Stimulated activated CD4-positive, alpha-beta T cell treated with anti-CD3 and anti-CD28 coated beads, Interleukin-1b, Interleukin-23, amount 100 ng/mL, for 4 hours (primary cell): ENCODE data around the gene BLOC1S1.

Source experiments
- DNase-seq, 2 donors: peaks; one replicate each; pipeline ENCODE4 v3.0.0-alpha.2; 2020; ENCODE audit warnings: low read depth in 2 of 2

The BLOC1S1 gene

GRCh38 chr12:55694651-55695050 lies 21.2 kb upstream of the BLOC1S1 start:
- DNase-seq = no peak

- DNase-seq = no peak
These were observed 20.5 kb upstream of the BLOC1S1 start for GRCh38 chr12:55695349-55695748.

DNA sequence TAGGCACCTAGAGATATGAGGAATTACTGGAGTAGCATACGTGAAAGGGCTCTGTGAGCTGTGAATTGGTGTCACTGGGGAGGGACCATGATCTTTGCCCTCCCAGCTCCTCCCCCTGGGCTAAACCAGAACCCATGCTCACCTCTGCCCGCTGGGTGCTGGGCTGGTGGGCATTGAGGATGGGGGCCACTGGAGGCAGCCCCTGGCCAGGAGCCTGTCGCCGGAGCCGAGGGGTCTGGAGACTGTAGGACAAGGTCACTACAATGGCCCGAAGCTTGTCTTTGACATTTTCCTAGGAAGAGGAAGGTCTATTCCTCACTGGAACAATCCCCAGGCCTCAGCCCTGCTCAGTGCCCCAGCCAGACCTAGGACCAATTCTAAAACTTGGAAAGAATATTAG lies 19.7 kb upstream of the BLOC1S1 start:
- DNase-seq = no peak

DNA sequence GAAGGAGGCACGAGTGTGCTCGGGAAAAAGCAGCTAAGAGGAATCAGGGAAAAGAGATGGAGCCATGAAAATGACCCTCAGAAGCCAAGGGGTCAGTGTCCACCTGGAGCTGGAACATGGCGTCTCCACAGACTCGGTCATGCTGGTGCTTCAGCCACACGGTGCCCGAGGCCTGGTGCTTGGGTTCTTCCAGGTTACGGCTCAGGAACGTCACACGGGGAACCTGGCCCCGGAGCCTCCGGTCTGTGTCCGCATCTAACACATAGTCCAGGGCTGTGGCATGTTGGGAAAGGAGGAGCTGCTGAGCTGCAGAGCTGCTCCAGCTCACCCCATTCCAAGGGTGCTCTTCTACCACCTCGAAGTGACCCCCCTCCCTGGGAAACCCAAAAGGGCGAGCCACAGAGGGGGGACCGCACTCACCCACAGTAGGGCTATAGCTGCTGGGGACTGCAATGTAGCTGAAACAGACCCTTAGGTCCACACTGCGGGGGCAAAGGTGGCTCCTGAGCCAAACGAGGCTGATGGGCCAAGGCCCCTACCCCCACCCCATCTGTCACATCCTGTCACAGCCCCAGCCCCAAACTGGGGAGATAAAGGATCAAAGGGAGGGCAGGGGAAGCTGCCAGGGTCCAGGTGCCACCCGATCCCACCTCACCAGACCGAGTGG lies 18.9 kb upstream of the BLOC1S1 start:
- DNase-seq = no peak

DNA sequence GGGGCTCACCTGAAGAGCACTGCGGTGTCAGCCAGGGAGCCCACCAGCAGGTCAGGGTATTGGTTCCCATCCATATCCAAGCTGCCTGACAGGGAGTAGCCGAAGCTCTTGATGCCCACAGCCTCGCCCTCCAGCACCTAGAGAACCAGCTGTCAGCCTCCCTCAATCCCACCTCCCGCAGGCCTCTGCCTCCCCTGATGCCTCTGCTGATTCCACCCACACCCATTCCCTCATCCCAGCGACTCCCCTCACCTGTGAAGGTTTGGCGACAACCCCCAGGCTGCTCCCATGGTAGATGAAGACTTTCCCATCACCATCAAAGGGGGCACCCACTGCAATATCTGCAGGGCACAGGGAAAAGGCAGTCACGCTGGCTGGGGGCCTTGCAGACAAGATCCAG lies 18.2 kb upstream of the BLOC1S1 start:
- no peak for DNase-seq

DNA sequence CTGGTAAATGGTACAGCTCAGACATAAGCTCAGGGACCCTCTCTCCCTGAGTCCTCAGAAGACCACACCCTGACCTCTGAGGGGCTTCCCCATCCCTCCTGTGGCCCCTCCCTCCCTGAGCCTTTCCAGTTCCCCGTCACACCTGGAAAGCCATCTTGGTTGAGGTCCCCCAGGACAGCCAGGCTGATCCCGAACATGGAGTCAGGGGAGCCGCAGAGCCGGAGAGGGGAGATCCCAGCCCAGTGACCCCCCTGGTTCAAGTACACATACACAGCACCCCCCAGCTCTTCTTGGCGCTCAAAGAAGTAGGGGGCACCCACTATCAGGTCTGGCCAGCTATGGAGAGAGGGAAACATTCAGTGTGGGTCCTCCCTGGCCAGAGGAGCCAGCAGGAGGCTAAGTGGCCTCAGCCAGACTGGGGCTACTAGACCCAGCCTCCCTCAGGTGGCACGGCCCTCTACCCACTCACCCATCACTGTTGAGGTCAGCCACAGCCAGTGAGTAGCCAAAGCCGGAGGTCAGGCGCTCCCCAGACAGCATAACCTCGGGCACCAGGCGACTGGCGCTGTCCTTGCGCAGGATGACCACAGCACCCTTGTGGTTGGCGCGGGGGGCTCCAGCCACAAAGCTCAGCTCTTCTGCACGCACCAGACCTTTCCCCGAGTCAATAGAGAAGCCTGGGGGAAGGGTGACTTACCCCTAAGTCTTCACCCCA lies 17.4 kb upstream of the BLOC1S1 start:
- no peak for DNase-seq

DNA sequence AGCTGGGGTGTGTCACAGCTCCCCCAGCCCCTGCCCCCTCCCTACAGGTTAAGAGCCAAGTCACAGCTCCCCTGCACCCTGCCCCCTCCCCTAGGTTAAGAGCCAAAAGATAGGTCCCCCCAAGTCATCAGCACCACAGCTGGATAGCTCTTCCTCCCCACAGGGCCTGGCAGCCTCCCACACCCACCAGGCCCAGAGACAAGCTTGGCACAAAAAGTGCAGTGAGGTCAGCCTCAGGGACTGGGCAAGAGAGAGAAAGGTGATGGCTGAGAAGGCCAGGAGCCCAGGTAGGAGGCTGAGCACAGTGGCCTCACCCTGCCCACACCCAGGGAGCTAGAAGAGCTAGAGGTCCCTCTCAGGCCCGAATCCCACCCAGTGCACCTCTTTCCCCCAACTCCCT lies 16.9 kb upstream of the BLOC1S1 start:
- no peak for DNase-seq

- DNase-seq = no peak
These were observed 16.3 kb upstream of the BLOC1S1 start for GRCh38 chr12:55699471-55700055.

GRCh38 chr12:55700255-55701018 lies 15.4 kb upstream of the BLOC1S1 start:
- no peak for DNase-seq

DNA sequence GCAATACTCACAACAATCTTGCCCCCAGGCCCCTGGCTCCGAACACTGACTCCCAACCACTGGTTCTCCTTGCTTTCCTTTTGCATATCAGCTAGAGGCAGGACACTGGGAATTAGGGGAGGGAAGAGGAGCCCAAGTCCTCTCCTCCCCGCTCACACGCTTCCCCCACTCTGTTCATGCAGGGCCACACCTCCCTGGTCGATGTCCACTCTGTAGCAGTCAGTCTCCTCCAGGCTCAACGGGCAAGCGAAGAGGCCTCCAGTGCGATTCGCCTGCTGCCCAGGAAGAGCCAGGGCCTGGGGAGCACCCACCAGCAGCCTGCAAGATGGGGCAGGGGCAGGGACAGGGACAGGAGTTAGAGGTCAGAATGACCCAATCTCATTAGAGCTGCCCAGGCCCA lies 13.0 kb upstream of the BLOC1S1 start:
- no peak for DNase-seq

DNA sequence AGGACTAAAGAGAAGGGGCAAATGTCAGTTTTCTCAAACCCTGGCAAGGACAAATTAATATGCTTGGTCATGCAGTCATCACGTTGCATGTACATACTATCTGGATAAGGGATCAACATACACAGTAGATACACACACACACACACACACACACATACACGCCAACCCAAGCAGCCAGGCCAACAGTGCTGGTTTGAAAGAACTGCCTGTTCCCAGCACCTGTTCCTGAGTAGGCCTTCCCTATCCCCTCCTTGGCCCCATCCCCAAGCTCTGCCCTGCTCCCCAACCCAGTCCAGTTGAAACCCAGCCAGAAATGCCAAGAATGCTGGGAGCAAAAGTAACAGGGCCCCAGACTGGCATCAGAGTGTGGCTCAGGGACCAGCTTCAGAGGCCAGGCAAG lies 12.6 kb upstream of the BLOC1S1 start:
- no peak for DNase-seq

DNA sequence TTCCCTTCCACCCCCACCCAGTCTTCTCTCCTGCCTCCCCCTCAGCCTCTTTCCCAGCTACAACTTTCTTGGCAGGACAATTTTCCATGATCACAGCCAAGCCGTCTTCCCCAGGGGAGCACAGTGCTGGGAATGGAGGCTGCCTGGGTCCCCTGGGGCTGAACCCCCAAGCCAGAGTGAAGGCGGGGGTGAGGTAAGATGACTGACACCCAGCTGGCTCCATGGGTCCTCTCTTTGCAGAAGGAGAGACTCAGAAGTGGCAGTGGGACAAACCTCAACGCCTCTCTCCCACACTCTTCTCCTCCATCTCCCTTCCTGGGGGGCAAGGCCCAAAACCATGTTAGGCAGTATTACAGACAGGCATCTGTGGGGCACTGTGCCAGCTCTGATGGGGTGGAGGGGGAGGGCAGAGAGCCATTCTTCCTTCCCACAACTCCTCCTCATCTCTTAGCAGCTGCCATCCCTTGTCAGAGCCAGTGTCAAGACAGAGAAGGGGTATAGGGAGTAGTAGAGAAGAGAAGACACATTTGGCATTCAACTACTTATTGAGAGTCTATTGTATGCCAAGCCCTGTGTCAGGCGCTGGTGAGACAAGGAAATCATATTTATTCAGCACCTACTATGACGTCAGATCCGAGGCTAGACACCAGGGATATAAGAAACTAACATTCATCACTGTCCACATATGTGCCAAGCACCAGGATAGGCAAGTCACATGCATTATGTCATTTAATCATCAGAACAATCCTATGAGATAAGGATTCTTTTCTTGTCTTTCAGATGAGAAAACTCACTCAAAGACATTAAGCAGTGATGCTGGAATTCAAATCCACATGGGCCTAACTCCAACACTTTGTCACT lies 11.7 kb upstream of the BLOC1S1 start:
- DNase-seq = no peak

DNA sequence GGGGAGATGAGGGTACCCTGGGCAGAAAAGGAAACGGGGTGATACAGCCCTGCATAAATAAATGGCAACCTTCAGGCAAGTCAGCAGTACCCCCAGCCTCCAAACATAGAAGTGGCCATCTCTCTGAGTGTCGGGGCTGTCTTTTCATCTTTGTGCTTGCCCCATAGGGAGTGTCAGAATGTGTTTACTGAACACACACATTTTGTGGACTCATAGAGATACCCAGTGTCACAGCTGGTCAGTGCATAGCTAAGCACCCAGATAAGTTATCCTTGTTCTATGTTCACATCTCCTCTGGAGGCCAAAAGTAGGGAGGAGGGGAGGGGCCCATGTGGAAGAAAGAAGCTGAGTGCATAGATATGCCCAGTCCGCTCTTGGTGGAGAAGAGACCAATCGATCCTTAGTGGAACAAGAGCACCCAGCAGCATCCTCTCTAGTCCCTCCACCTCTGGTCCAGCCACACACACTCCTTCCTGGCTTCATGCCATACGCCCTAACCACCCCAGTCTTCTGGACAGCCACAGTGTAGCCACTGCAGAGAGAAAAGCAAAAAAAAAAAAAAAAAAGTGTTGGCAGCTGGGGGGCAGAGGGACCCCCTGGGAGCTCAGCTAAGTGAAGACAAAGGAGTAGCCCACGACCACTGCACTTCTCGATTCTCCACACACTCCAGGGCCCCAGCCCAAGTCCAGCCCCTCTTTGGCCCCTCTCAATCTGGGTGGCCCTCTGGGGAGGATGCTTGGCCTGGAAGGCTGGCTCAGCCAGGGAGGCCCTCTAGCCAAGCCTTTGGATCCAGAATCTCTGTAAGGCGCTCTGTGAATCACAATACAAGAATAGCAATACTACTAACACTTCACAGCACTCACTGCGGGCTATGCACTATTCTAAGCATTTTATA lies 10.8 kb upstream of the BLOC1S1 start:
- no peak for DNase-seq

DNA sequence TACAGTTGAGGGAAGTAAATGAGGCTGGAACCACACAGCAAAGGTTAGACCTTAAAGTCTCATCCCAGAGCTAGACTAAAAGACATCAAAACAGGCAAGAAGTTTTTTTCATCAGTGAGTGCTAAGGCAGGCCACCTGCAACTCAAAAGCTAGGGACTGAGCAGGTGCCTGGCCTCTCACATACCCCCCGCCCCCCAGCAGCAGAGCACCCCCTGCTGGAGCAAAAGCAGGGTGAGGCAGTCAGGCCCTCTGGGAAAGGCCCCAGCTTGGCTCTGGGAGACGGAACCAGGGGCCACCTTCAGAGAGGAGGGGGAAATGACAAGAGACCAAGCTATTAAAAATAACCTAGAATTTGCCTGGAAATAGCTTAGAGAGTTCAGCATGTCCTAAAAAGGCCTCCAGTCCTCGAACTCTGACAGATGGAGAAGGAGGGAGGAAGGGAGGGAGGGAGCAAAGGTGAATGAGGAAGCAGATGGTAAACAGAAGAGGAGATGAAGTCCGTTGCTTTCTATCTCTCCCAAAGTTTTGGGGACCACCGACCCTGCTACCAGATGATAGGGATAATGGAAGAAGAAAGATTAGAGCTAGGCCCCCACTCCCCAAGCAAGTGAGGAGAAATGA lies 10.0 kb upstream of the BLOC1S1 start:
- no peak for DNase-seq

DNA sequence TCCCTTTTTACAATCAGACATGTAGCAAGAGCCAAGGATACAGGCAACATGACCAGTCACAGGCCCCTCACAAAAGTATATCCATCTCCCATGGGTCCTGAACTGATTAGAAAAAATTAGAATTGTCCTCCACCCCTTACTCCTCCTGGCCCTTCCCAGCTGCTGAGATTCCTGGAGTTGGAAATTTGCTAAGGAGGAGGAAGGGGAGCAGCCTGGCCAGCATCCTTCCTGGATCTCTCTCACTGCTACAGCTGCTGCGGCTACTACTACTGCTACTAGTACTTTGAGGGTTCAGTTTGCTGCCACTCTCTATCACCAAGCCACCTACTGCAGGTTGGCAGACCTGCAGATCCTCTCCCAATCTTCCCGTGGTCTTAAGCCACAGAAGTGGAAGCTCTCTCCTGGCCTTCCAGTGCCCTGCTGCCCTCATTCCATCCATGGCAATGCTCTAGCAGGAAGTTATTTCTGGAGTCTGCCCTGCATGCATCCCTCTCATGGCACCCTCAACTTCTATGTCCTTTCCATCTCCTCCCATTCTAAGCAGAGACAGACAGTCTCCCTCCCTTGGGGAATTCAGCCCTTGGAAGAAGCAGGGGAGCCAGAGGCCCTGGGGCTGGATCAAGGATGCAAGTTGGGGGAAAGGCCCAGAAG lies 9.2 kb upstream of the BLOC1S1 start:
- DNase-seq = no peak

GRCh38 chr12:55707219-55707671 lies 8.6 kb upstream of the BLOC1S1 start:
- DNase-seq = no peak

DNA sequence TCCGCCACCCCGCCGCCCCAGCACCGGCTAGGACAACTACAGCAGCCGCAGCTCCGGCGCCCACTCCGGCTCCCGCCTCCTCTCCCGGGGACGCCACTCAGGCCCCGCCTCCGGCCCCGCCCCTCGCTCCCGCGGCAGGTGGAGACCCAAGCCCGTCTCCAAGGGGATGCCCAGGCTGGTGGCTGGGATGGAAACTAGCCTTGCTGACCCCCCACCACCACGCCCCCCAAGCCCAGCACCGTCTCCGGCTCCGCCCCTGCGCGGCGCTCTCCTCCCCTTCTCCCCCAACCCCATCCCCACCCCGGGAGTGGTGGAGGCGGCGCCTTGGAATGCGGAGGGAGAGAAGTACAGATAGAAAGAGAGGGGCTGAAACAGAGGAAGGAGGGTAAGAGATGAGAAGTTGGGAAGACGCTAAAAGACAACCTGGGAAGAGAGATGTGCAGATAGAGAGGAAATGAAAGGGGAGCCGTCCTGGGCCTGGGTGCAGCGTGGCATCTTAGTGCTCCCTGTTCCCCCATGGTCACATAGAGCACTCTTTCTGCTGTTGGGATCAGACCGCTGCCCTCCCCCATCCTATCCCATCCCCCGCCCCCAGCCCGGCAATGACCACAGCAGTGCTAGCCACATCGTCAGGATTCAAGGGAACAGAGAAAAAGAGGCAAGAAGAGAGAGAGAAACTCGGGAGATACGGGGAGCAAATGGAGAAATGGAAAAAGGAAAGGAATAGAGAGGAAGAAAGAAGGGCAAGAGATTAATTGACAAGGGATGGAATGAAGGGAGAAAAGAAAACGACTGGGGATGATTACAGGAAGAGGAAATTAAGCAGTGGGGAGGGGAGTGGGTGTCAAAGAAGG lies 7.8 kb upstream of the BLOC1S1 start, which contains the start of gene ITGA7:
Gene ITGA7, minus strand, starts transcription at position 64 of the 854 bp plus-strand sequence. CDS start 222 bp downstream, outside the sequence.
- peak; percentile 54 to 66 for DNase-seq

DNA sequence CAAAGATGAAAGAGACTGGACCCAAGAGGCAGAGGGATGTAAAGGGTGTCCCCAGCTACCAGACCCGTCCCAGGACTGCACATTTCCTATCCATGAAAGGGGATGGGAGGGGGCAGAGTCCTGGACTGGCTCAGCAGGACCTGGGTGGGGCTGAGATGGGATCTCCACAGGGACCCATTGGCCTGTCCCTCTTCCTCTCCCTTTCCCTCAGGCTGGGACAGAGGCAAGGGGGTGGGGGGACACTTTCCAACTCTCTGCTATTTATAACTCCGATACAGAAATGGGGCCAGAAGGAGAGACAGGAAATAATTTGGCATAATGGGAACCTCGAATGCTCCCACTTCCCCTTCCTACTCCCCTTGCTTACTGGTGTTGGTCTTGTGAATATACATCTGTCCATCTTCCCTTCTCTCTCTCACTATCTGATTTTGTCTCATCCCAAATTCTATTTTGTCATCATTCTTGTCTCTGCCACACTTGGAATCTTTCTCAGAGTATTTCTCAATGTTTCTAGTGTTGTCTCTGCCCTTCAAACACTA lies 7.1 kb upstream of the BLOC1S1 start:
- no peak for DNase-seq
